Loucy (cell line): Measurements from ENCODE around the gene CD244.

Source experiments
- EZH2phosphoT487 ChIP-seq: fragments of 200-600 bp; IDR thresholded peaks from 2 replicates; pipeline ENCODE4 v1.6.1; 2018; ENCODE audit warnings: antibody characterized with exemption, mild to moderate bottlenecking, moderate library complexity, borderline replicate concordance
- TF ChIP-seq, protein P1 (sequence below): fragments of 200-600 bp; sonication (generic); conservative IDR thresholded peaks from 2 replicates; pipeline ENCODE4 v1.5.1; 2014; ENCODE audit warnings: mild to moderate bottlenecking, antibody characterized with exemption, low read length

- TF ChIP-seq, protein P1, sequence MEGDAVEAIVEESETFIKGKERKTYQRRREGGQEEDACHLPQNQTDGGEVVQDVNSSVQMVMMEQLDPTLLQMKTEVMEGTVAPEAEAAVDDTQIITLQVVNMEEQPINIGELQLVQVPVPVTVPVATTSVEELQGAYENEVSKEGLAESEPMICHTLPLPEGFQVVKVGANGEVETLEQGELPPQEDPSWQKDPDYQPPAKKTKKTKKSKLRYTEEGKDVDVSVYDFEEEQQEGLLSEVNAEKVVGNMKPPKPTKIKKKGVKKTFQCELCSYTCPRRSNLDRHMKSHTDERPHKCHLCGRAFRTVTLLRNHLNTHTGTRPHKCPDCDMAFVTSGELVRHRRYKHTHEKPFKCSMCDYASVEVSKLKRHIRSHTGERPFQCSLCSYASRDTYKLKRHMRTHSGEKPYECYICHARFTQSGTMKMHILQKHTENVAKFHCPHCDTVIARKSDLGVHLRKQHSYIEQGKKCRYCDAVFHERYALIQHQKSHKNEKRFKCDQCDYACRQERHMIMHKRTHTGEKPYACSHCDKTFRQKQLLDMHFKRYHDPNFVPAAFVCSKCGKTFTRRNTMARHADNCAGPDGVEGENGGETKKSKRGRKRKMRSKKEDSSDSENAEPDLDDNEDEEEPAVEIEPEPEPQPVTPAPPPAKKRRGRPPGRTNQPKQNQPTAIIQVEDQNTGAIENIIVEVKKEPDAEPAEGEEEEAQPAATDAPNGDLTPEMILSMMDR: no peak
- no peak for TF ChIP-seq EZH2phosphoT487
These were observed 73.5 kb downstream of the CD244 start for GRCh38 chr1:160789051-160789701.
